T-cell (primary cell): ENCODE results near the gene PDE10A. TPM values are rescaled to one million over a fixed set of nuclear protein-coding genes. Genes with fewer than 3 reads are reported as not detected.

Experiments
- ATAC-seq, 4 experiments: fragments of 200-7000 bp in 3 of 4; fragments of 150-1000 bp in 1 of 4; cut with Tn5 transposase; replicated peaks in 1 of 4; 1 replicate in 3 of 4; 2 replicates in 1 of 4; pipeline ENCODE4 v1.10.0; 2021; ENCODE audit warnings: moderate library complexity in 3 of 4, mild to moderate bottlenecking in 2 of 4, moderate number of reproducible peaks in 1 of 4
- CTCF ChIA-PET, 2 donors: fragments of 300-600 bp; sonication (Branson Sonifier 250); formaldehyde crosslinking; loops; one replicate each; lab custom pipeline; 2022; ENCODE audit warnings: antibody characterized with exemption in 2 of 2; lab: Charles Lee
- POLR2A ChIA-PET, 2 donors: fragments of 300-600 bp; sonication (Branson Sonifier 250); formaldehyde crosslinking; loops; one replicate each; lab custom pipeline; 2022; ENCODE audit warnings: antibody characterized with exemption in 2 of 2; lab: Charles Lee
- DNase-seq, 35 experiments: peaks; one replicate each; pipeline versions ENCODE4 v3.0.0 to v3.0.0-alpha.2; 2013 to 2023
- H3K27ac ChIP-seq: one replicate; pipeline ENCODE4 v1.5.1; 2013; ENCODE audit warnings: low read length
- H3K27me3 ChIP-seq, 2 experiments: replicated peaks in 1 of 2; 1 replicate in 1 of 2; 2 replicates in 1 of 2; pipeline versions ENCODE4 v1.6.1 to v1.7.0; 2013; ENCODE audit warnings: low read length in 1 of 2, mixed read lengths in 1 of 2; ENCODE audit not compliant: control insufficient read depth in 2 of 2, insufficient read depth in 2 of 2; ENCODE audit errors: extremely low read depth in 1 of 2
- H3K36me3 ChIP-seq, 2 donors: 1 replicate in 1 of 2; 2 replicates in 1 of 2; pipeline versions ENCODE4 v1.6.1 to v1.7.0; 2013; ENCODE audit warnings: low read length in 1 of 2; ENCODE audit not compliant: control insufficient read depth in 2 of 2, insufficient read depth in 1 of 2; ENCODE audit errors: extremely low read depth in 1 of 2
- H3K4me1 ChIP-seq, 2 experiments: 1 replicate in 1 of 2; 2 replicates in 1 of 2; pipeline versions ENCODE4 v1.6.1 to v1.7.0; 2013; ENCODE audit warnings: low read length in 2 of 2, mixed read lengths in 1 of 2; ENCODE audit not compliant: insufficient read depth in 2 of 2, control insufficient read depth in 1 of 2; ENCODE audit errors: extremely low read depth in 1 of 2
- H3K4me3 ChIP-seq, 2 donors: 1 replicate in 1 of 2; 2 replicates in 1 of 2; pipeline versions ENCODE4 v1.5.1 to v1.7.0; 2013; ENCODE audit warnings: mild to moderate bottlenecking in 2 of 2, low read length in 1 of 2, moderate library complexity in 1 of 2; ENCODE audit not compliant: control insufficient read depth in 1 of 2; ENCODE audit errors: extremely low read depth in 1 of 2
- H3K9me3 ChIP-seq: 2 replicates; pipeline ENCODE4 v1.7.0; 2013
- H3K27ac Mint-ChIP-seq, 2 donors: one replicate each; pipeline ENCODE4 v1.8.0; 2020 to 2021; ENCODE audit warnings: mild to moderate bottlenecking in 2 of 2, mixed read lengths in 2 of 2
- H3K27me3 Mint-ChIP-seq, 2 donors: one replicate each; pipeline ENCODE4 v1.8.0; 2021 to 2022; ENCODE audit warnings: mixed read lengths in 2 of 2
- H3K36me3 Mint-ChIP-seq: one replicate; pipeline ENCODE4 v1.8.0; 2021; ENCODE audit warnings: mixed read lengths
- H3K4me1 Mint-ChIP-seq, 3 donors: one replicate each; pipeline ENCODE4 v1.8.0; 2020 to 2022; ENCODE audit warnings: mixed read lengths in 3 of 3, mild to moderate bottlenecking in 1 of 3
- H3K4me3 Mint-ChIP-seq, 3 donors: one replicate each; pipeline ENCODE4 v1.8.0; 2020 to 2022; ENCODE audit warnings: mild to moderate bottlenecking in 3 of 3, mixed read lengths in 3 of 3, moderate library complexity in 3 of 3
- H3K9me3 Mint-ChIP-seq, 3 donors: one replicate each; pipeline ENCODE4 v1.8.0; 2020 to 2022; ENCODE audit warnings: mixed read lengths in 3 of 3
- WGBS: methylation state at CpG from one replicate; pipeline ENCODE4 v1.1.5; 2013; ENCODE audit warnings: missing lambda C conversion rate; ENCODE audit not compliant: insufficient coverage; 5-methylcytosine and 5-hydroxymethylcytosine counted together
- total RNA-seq, 35 experiments: library from RNA in 6 of 35; stranded (reverse) in 6 of 35; fragments of 120-200 nt in 1 of 35; gene quantifications; one replicate each; pipeline versions ENCODE4 v1.2.1 to v1.2.4 and lab custom pipeline; 2013 to 2026

Gene PDE10A
- total RNA-seq, 5 donors from 2014 or later (not counting 1 experiment from before 2014, with no cell fraction given) = 0.12 TPM; not detected in 4

DNA sequence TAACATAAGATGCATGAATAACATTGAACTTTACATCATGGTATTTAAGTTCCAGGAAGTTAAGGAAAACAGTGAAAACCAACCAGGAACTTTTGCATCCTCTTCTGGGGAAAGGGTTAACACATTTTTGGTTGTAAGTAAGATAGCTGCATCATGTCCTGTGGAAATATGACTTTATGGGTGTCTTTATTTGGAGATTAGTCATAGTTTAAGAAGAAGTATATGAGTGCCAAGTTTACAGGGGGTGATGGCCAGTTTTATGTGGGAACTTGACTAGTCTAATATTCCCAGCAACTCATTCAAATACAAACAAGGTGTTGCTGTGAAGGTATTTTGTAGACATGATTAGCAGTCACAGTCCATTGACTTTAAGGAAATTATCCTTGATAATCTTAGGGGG, 78.0 kb downstream of the PDE10A start:
- Mint-ChIP-seq H3K4me3 (no peak overlapping the region), H3K27me3 (peaks cover 0 to 2% of the 10 kb centered on the region in 2 donors), H3K4me1 (no peaks in the 10 kb centered on the region), H3K36me3 (no peaks in the 10 kb centered on the region), H3K27ac (no peak overlapping the region), H3K9me3 (peaks cover 0 to 5% (median 5%) of the 10 kb centered on the region in 3 donors)
- Histone ChIP-seq H3K4me3 (no peak overlapping the region), H3K4me1 (no peaks in the 10 kb centered on the region), H3K27ac (no peak overlapping the region), H3K27me3 (no peaks in the 10 kb centered on the region), H3K9me3 (no peaks in the 10 kb centered on the region), H3K36me3 (no peaks in the 10 kb centered on the region)
- ATAC-seq (no peak), DNase-seq (no peak)
- ChIA-PET POLR2A (no interaction called here), CTCF (no interaction called here)

DNA sequence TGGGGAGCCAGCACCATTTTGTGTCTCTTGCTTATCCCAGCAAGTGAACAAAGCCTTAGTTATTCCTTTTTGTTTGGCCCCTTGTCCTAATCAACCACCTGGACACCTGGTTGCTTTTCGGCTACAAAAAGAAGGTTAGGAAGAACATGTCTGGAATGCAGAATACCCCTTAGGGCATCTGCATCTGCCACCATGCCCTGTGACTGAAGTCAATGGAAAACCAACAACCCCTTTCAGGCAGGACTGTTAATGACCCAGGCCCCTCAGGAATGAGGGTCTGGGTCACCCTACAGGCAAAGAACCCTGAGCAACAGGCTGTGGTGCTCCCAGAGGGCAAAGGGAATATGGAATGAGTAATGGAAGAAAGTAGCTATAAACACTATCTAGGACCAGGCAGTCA, 78.5 kb downstream of the PDE10A start:
- H3K9me3 ChIP-seq = no peaks in the 10 kb centered on the region
- ATAC-seq = no peak
- Mint-ChIP-seq H3K4me3 (no peak overlapping the region), H3K27me3 (peaks cover 0 to 2% of the 10 kb centered on the region in 2 donors), H3K4me1 (no peaks in the 10 kb centered on the region), H3K36me3 (no peaks in the 10 kb centered on the region), H3K27ac (no peak overlapping the region), H3K9me3 (peaks cover 0 to 5% (median 5%) of the 10 kb centered on the region in 3 donors)
- POLR2A ChIA-PET = no interaction called here
- H3K36me3 ChIP-seq = no peaks in the 10 kb centered on the region
- no peak overlapping the region for H3K27ac ChIP-seq
- H3K27me3 ChIP-seq = no peaks in the 10 kb centered on the region
- no peaks in the 10 kb centered on the region for H3K4me1 ChIP-seq
- no peak for DNase-seq
- WGBS = 80% methylated on average over 1 of the region's 1 CpG
- CTCF ChIA-PET = no interaction called here
- H3K4me3 ChIP-seq = no peak overlapping the region

DNA sequence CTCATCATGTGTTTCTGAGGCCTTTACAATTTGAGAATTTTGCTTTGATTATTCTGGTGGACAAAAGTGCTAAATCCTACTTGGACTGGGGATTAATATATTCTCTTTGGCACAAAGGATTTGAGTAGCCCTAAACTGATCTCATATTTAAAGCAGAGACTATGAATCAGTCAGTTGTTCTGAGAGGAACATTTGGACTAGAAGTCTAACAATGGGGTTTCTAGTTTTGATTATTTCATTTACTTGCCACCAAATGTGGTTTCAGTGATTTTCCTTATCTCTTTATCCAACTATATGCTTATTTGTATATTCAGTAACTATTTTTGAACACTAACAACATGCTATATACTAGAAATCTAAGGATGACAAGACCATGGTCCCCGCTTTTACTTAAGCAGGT, 81.4 kb downstream of the PDE10A start:
- Histone ChIP-seq H3K4me3 (no peak overlapping the region), H3K4me1 (no peaks in the 10 kb centered on the region), H3K9me3 (no peaks in the 10 kb centered on the region), H3K27ac (no peak overlapping the region), H3K36me3 (no peaks in the 10 kb centered on the region), H3K27me3 (no peaks in the 10 kb centered on the region)
- CTCF ChIA-PET = no interaction called here
- no CpG with 5 or more reads among the region's 1 CpG for WGBS
- POLR2A ChIA-PET = no interaction called here
- Mint-ChIP-seq H3K27ac (no peak overlapping the region), H3K4me3 (no peak overlapping the region), H3K4me1 (no peaks in the 10 kb centered on the region), H3K9me3 (peaks cover 0 to 5% (median 5%) of the 10 kb centered on the region in 3 donors), H3K36me3 (no peaks in the 10 kb centered on the region), H3K27me3 (no peaks in the 10 kb centered on the region)
- no peak for DNase-seq
- no peak for ATAC-seq

DNA sequence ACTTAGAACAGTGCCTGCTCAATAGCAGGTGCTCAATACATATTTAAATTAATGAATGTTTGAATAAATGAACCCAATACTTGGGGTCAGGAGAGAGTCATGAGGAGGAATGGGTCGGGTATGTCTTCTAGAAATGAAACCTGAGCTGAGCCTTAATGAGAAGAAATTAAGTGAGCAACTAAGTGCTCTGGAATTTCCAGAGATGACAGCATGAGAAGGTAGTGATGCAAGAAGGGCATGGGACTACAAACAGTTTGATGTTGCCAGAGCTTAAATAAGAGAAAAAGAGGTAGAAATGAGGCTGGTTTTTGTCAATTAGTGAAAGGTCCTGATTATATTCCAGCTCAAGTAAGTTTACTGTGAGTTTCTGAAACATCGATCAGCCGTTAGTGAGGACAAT, 82.9 kb downstream of the PDE10A start:
- WGBS = 54% methylated on average over 1 of the region's 3 CpGs
- Histone ChIP-seq H3K36me3 (no peaks in the 10 kb centered on the region), H3K27me3 (no peaks in the 10 kb centered on the region), H3K4me1 (no peaks in the 10 kb centered on the region), H3K9me3 (no peaks in the 10 kb centered on the region), H3K27ac (no peak overlapping the region), H3K4me3 (no peak overlapping the region)
- Mint-ChIP-seq H3K4me1 (no peaks in the 10 kb centered on the region), H3K27ac (no peak overlapping the region), H3K36me3 (no peaks in the 10 kb centered on the region), H3K27me3 (no peaks in the 10 kb centered on the region), H3K9me3 (peaks cover 0 to 3% (median 3%) of the 10 kb centered on the region in 3 donors), H3K4me3 (no peak overlapping the region)
- POLR2A ChIA-PET = no interaction called here
- DNase-seq = no peak
- CTCF ChIA-PET = no interaction called here
- ATAC-seq = no peak

DNA sequence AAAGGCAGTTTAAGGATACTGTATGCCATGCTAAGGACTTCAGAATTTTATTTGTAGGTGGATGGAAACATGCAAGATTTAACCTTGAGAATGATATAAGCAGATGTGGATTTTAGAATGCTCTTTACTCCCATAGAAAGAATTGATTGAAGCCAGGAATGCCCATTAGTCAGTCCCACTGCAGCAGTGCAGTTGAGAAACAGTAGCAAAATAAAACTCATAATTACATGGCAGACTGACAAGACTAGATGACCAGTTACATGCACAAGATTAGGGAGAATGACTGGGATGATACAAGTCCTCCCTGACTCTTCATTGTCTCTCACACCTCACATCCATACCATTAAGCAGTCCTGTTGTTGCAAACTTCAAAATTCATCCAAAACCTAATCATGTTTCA, 83.9 kb downstream of the PDE10A start:
- Mint-ChIP-seq H3K27ac (no peak overlapping the region), H3K27me3 (no peaks in the 10 kb centered on the region), H3K36me3 (no peaks in the 10 kb centered on the region), H3K4me1 (no peaks in the 10 kb centered on the region), H3K4me3 (no peak overlapping the region), H3K9me3 (no peaks in the 10 kb centered on the region)
- ATAC-seq (no peak), DNase-seq (no peak)
- no peaks in the 10 kb centered on the region for H3K27me3 ChIP-seq
- CTCF ChIA-PET = no interaction called here
- H3K9me3 ChIP-seq = no peaks in the 10 kb centered on the region
- no peaks in the 10 kb centered on the region for H3K4me1 ChIP-seq
- H3K36me3 ChIP-seq = no peaks in the 10 kb centered on the region
- H3K4me3 ChIP-seq = no peak overlapping the region
- no peak overlapping the region for H3K27ac ChIP-seq
- POLR2A ChIA-PET = no interaction called here

DNA sequence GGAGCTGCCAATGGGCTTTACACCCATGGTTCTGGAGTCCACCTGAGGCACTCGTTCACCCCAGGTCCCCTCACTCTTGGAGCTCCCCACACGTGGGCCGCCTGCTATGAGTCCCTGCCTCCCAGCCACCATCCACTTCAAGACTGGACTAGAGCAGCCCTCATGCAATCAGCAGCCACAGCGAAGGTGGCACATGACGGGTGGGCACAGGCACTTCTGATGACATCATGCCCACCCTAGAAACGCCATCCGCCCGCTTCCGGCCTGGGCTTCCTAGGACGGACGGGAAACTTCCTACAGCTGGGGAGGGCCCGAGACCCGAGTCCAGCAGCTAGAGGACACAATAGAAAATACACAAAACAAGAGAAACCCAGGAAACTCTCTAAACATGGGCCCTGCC, 85.5 kb downstream of the PDE10A start:
- DNase-seq = no peak
- POLR2A ChIA-PET = no interaction called here
- 79% methylated on average over 12 of the region's 13 CpGs for WGBS

DNA sequence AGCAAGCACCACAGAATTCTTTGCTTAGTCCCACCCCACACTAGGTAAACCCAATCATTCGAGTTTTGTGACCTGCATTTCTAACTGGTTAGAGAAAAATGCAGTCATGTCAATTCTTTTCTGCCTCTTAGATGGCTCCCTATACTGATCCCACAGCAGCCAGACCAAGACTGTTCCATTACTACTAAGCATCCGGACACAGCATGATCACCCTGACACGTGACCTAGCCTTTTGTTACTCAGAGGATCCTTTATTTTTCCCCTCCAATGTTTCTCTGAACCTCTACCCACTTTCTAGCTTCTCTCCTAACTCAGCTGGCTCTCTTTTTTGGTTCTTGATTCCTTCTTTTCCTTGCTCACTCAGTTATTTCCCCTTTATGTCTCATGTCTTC, 87.9 kb downstream of the PDE10A start:
- Histone ChIP-seq H3K9me3 (no peaks in the 10 kb centered on the region), H3K36me3 (no peaks in the 10 kb centered on the region), H3K4me1 (peaks cover 0 to 5% of the 10 kb centered on the region in 2 experiments), H3K4me3 (no peak overlapping the region), H3K27ac (no peak overlapping the region), H3K27me3 (no peaks in the 10 kb centered on the region)
- DNase-seq = no peak
- Mint-ChIP-seq H3K9me3 (peaks cover 0 to 4% (median 1%) of the 10 kb centered on the region in 3 donors), H3K27ac (no peak overlapping the region), H3K4me3 (no peak overlapping the region), H3K36me3 (no peaks in the 10 kb centered on the region), H3K27me3 (no peaks in the 10 kb centered on the region), H3K4me1 (peaks cover 0 to 1% (median 0%) of the 10 kb centered on the region in 3 donors)
- CTCF ChIA-PET = no interaction called here
- POLR2A ChIA-PET = no interaction called here
- WGBS = 43% methylated on average over 3 of the region's 3 CpGs
- ATAC-seq = no peak

More for the DNA sequence above, 85.5 kb downstream of the PDE10A start:
- Histone ChIP-seq H3K36me3 (no peaks in the 10 kb centered on the region), H3K4me1 (no peaks in the 10 kb centered on the region), H3K27me3 (no peaks in the 10 kb centered on the region), H3K4me3 (no peak overlapping the region), H3K9me3 (no peaks in the 10 kb centered on the region), H3K27ac (no peak overlapping the region)
- H3K36me3 Mint-ChIP-seq = no peaks in the 10 kb centered on the region
- H3K9me3 Mint-ChIP-seq = peaks cover 0 to 1% (median 0%) of the 10 kb centered on the region in 3 donors
- H3K27me3 Mint-ChIP-seq = no peaks in the 10 kb centered on the region
- H3K27ac Mint-ChIP-seq = no peak overlapping the region
- CTCF ChIA-PET = interaction anchor here in 1 of 2 donors (0.6 kb wide), 1 partner anchor 129 kb away, joined by 4 read pairs; no protein-coding TSS in a partner anchor
- no peaks in the 10 kb centered on the region for H3K4me1 Mint-ChIP-seq
- no peak overlapping the region for H3K4me3 Mint-ChIP-seq
- no peak for ATAC-seq
